ENCODE measurements around the gene EHMT1.

DNA sequence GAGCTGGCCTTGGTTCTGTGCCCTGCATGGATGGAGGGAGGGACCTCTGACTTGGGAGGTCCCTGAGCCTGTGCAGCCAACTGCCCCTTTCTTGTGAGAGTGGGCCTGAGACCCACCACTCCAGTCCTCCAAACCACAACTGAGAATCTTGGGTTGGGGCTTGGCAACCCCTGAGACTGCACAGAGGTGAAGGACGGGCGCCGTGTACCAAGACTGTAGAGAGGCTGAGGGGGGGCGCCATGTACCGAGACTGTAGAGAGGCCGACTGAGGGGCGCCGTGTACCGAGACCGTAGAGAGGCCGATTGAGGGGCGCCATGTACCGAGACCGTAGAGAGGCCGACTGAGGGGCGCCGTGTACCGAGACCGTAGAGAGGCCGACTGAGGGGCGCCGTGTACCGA lies 199.5 kb downstream of the EHMT1 start:
- TF ChIP-seq POLR2AphosphoS5 (IDR thresholded peaks at IDR 0.05; ENCODE audit: low read depth, low read length) = no peak
- TF ChIP-seq TAF1 (IDR thresholded peaks at IDR 0.05; ENCODE audit: borderline replicate concordance, insufficient read depth, low read length) = no peak
